ENCODE data around the gene CACNA1C. TPM values are rescaled to one million over a fixed set of nuclear protein-coding genes. Genes with fewer than 3 reads are reported as not detected.

The CACNA1C gene
- total RNA-seq, 2 donors from 2014 or later: 0.06 TPM; not detected in 1

GRCh38 chr12:2356601-2357125 lies 303.9 kb downstream of the CACNA1C start:
- H3K4me1 Mint-ChIP-seq (ENCODE audit: low read depth in 2 of 2): peaks cover 12 to 19% of the 10 kb centered on the region in 2 donors
- H3K27me3 Mint-ChIP-seq: peaks cover 27 to 48% of the 10 kb centered on the region in 2 donors
- no peaks in the 10 kb centered on the region for H3K36me3 Mint-ChIP-seq
- H3K4me3 Mint-ChIP-seq: no peak overlapping the region
- H3K27ac Mint-ChIP-seq: no peak overlapping the region
- no peak for DNase-seq (ENCODE audit: low spot score)
- ATAC-seq: no peak
- H3K9me3 Mint-ChIP-seq: no peaks in the 10 kb centered on the region

GRCh38 chr12:2358986-2359658 lies 306.3 kb downstream of the CACNA1C start:
- Mint-ChIP-seq H3K27ac (peak overlapping the region in 1 of 2 donors; percentile 4), H3K27me3 (peaks cover 15 to 29% of the 10 kb centered on the region in 2 donors), H3K4me1 (ENCODE audit: low read depth in 2 of 2) (peaks cover 16 to 19% of the 10 kb centered on the region in 2 donors), H3K4me3 (peak overlapping the region; percentile 28), H3K36me3 (no peaks in the 10 kb centered on the region), H3K9me3 (no peaks in the 10 kb centered on the region)
- ATAC-seq (no peak), DNase-seq (ENCODE audit: low spot score) (no peak)

GRCh38 chr12:2359725-2360629 lies 307.2 kb downstream of the CACNA1C start:
- DNase-seq (ENCODE audit: low spot score) (no peak), ATAC-seq (no peak)
- no peaks in the 10 kb centered on the region for H3K36me3 Mint-ChIP-seq
- no peak overlapping the region for H3K27ac Mint-ChIP-seq
- peaks cover 13 to 29% of the 10 kb centered on the region in 2 donors for H3K27me3 Mint-ChIP-seq
- peaks cover 16 to 19% of the 10 kb centered on the region in 2 donors for H3K4me1 Mint-ChIP-seq (ENCODE audit: low read depth in 2 of 2)
- no peaks in the 10 kb centered on the region for H3K9me3 Mint-ChIP-seq
- H3K4me3 Mint-ChIP-seq: no peak overlapping the region

GRCh38 chr12:2360630-2361170 lies 307.9 kb downstream of the CACNA1C start:
- ATAC-seq (no peak), DNase-seq (ENCODE audit: low spot score) (no peak)
- no peaks in the 10 kb centered on the region for H3K9me3 Mint-ChIP-seq
- H3K4me3 Mint-ChIP-seq: no peak overlapping the region
- no peak overlapping the region for H3K27ac Mint-ChIP-seq
- peaks cover 16 to 19% of the 10 kb centered on the region in 2 donors for H3K4me1 Mint-ChIP-seq (ENCODE audit: low read depth in 2 of 2)
- no peaks in the 10 kb centered on the region for H3K36me3 Mint-ChIP-seq
- peaks cover 13 to 29% of the 10 kb centered on the region in 2 donors for H3K27me3 Mint-ChIP-seq

DNA sequence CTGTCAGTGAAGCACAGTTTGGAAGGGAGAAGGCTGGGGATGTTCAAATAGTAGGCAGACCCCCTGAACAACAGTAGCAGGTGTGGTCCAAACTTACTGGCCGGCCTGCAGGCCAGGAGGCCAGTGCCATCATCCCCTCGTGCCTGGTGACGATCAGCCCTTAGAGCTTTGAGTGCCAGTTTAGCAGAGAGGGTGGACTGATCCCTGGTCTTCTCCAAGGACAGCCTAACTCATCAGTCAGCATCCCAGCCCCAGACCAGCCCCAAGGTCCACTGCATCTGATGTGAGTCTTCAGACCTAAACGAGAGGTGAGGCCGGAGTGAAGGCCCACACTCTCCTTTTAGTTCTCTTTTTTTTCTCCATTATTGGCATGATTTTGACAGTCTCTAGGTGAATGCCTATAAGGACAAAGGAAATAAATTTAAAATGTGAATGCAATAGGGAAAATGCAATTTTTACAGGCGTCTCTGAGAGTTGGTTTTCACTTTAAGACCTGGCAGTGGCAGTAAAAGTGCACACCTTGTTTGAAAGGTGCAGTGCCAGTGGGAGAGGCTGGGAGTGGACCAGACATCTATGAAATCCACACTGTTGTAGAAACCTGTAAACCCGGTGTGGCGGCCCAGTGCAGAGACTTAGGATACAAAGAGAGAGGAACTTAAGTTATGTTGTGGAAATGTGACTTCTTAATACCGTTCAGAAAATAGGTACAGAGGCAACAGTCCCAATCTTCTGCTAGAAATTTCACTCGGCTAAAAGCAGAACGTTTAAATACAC lies 311.2 kb downstream of the CACNA1C start:
- Mint-ChIP-seq H3K4me3 (no peak overlapping the region), H3K27ac (no peak overlapping the region), H3K9me3 (no peaks in the 10 kb centered on the region), H3K36me3 (no peaks in the 10 kb centered on the region), H3K4me1 (ENCODE audit: low read depth in 2 of 2) (peaks cover 6 to 7% of the 10 kb centered on the region in 2 donors), H3K27me3 (peaks cover 9 to 22% of the 10 kb centered on the region in 2 donors)
- no peak for DNase-seq (ENCODE audit: low spot score)
- ATAC-seq: no peak

- Mint-ChIP-seq H3K9me3 (no peaks in the 10 kb centered on the region), H3K36me3 (no peaks in the 10 kb centered on the region), H3K27ac (no peak overlapping the region), H3K27me3 (peaks cover 3 to 16% of the 10 kb centered on the region in 2 donors), H3K4me3 (no peak overlapping the region), H3K4me1 (ENCODE audit: low read depth in 2 of 2) (peaks cover under 1 to 5% of the 10 kb centered on the region in 2 donors)
- ATAC-seq (no peak), DNase-seq (ENCODE audit: low spot score) (no peak)
Measured at GRCh38 chr12:2364631-2365051, 311.9 kb downstream of the CACNA1C start.

DNA sequence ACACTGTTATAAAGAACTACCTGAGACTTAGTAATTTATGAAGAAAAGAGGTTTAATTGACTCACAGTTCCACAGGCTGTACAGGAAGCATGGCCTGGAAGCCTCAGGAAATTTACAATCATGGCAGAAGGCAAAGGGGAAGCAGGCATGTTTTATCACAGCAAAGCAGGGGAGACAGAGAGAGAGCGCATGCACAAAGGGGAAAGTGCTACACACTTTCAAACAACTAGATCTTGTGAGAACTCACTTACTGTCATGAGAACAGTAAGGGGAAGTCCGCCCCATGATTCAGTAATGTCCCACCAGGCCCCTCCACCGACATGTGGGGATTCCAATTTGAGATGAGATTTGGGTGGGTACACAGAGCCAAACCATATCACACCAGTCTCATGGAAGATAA lies 313.9 kb downstream of the CACNA1C start:
- Mint-ChIP-seq H3K4me3 (no peak overlapping the region), H3K9me3 (no peaks in the 10 kb centered on the region)

DNA sequence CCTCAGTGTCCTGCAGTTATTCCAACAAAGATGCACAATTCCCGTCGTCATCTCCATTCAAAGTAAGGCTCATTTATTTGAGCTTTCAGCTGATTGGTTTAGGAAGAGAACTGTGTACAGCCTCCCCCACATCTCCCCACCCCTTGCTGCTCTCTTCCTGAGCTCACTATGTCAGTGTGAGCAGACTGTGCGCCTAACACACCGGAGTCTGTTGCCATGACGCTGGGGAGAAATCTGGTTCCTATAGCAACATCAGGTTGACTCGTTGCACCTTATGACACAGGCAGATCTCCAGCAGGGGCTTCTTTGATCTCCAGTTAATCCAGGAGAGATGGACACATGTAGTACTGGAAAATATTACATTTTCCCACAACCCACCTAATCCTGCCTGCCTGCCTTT lies 319.4 kb downstream of the CACNA1C start:
- no peak for ATAC-seq
- Mint-ChIP-seq H3K27ac (no peak overlapping the region), H3K4me3 (no peak overlapping the region), H3K27me3 (peaks cover 4 to 11% of the 10 kb centered on the region in 2 donors), H3K4me1 (ENCODE audit: low read depth in 2 of 2) (no peaks in the 10 kb centered on the region), H3K36me3 (no peaks in the 10 kb centered on the region), H3K9me3 (no peaks in the 10 kb centered on the region)
- DNase-seq (ENCODE audit: low spot score): no peak

More for the DNA sequence above, 313.9 kb downstream of the CACNA1C start:
- no peak for DNase-seq (ENCODE audit: low spot score)
- peaks cover 0 to 5% of the 10 kb centered on the region in 2 donors for H3K4me1 Mint-ChIP-seq (ENCODE audit: low read depth in 2 of 2)
- no peaks in the 10 kb centered on the region for H3K36me3 Mint-ChIP-seq
- ATAC-seq: no peak
- H3K27me3 Mint-ChIP-seq: peaks cover 2 to 14% of the 10 kb centered on the region in 2 donors
- no peak overlapping the region for H3K27ac Mint-ChIP-seq

GRCh38 chr12:2372735-2373134 lies 319.9 kb downstream of the CACNA1C start:
- ATAC-seq (peak in 1 of 2 donors; percentile 4), DNase-seq (ENCODE audit: low spot score) (no peak)
- Mint-ChIP-seq H3K9me3 (no peaks in the 10 kb centered on the region), H3K4me1 (ENCODE audit: low read depth in 2 of 2) (no peaks in the 10 kb centered on the region), H3K4me3 (no peak overlapping the region), H3K27me3 (peaks cover 4 to 11% of the 10 kb centered on the region in 2 donors), H3K27ac (no peak overlapping the region), H3K36me3 (no peaks in the 10 kb centered on the region)

DNA sequence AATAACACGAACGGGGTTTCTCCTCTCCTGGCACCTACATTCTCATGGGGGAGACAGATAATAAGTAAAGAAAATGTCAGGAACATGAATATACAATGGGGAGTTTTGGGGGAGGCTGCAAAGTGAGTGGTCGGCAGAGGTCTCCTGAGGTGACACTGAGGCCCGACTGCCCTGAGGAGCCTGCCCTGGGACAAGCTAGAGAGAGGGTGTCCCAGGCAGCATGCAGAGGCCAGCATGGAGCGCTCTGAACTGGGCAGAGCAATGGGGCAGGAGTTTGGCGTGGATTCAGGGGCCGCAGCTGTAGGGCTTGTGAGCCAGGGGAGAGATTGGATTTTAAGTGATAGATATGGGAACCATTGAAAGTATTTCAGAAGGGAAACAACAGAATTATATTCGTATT lies 320.5 kb downstream of the CACNA1C start:
- ATAC-seq (no peak), DNase-seq (ENCODE audit: low spot score) (no peak)
- H3K36me3 Mint-ChIP-seq: no peaks in the 10 kb centered on the region
- H3K9me3 Mint-ChIP-seq: no peaks in the 10 kb centered on the region
- peaks cover 0 to under 1% of the 10 kb centered on the region in 2 donors for H3K4me1 Mint-ChIP-seq (ENCODE audit: low read depth in 2 of 2)
- peaks cover 4 to 11% of the 10 kb centered on the region in 2 donors for H3K27me3 Mint-ChIP-seq
- no peak overlapping the region for H3K4me3 Mint-ChIP-seq
- no peak overlapping the region for H3K27ac Mint-ChIP-seq

GRCh38 chr12:2374092-2374906 lies 321.5 kb downstream of the CACNA1C start:
- Mint-ChIP-seq H3K9me3 (no peaks in the 10 kb centered on the region), H3K27ac (no peak overlapping the region), H3K4me3 (no peak overlapping the region), H3K27me3 (peaks cover 4 to 18% of the 10 kb centered on the region in 2 donors), H3K36me3 (no peaks in the 10 kb centered on the region), H3K4me1 (ENCODE audit: low read depth in 2 of 2) (peaks cover 4 to 7% of the 10 kb centered on the region in 2 donors)
- DNase-seq (ENCODE audit: low spot score) (peak; percentile 26), ATAC-seq (no peak)

DNA sequence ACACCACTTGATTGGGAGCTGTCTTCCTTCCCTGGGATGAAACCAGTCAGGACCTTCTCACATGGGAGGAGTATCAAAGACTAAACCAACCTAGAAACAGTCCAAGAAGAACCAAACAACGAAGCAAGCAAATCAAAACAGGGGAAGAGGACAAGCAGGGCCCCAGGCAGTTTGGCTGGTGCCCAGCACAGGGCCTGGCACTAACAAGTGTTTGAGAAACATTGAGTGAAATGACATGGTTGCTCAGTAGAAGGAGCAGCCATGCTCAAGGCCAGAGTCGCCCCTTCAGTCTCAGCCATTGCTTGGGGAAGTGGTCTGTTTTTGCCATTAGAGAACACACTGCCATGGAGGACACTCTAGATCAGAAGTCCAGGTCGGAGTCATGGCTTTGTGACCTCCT lies 323.1 kb downstream of the CACNA1C start:
- H3K4me1 Mint-ChIP-seq (ENCODE audit: low read depth in 2 of 2): peaks cover 4 to 7% of the 10 kb centered on the region in 2 donors
- H3K9me3 Mint-ChIP-seq: no peaks in the 10 kb centered on the region
- H3K27me3 Mint-ChIP-seq: peaks cover 4 to 15% of the 10 kb centered on the region in 2 donors
- H3K27ac Mint-ChIP-seq: no peak overlapping the region
- H3K36me3 Mint-ChIP-seq: no peaks in the 10 kb centered on the region
- ATAC-seq (no peak), DNase-seq (ENCODE audit: low spot score) (no peak)
- no peak overlapping the region for H3K4me3 Mint-ChIP-seq

Data from natural killer cell treated with Interleukin-12 subunit alpha and Interleukin-12 subunit beta and Interleukin-15 and Interleukin-18, amount 100 ng/mL, for 72 hours (primary cell).